ELR (cell line): ENCODE measurements around the gene IGF1.

Experiments
- DNase-seq: peaks from one replicate; pipeline ENCODE4 v3.0.0-alpha.2; 2015; ENCODE audit warnings: low read depth

The IGF1 gene

GRCh38 chr12:102426599-102427542, 53.5 kb downstream of the IGF1 start:
- peak; percentile 6 for DNase-seq

- DNase-seq = no peak
Observed at GRCh38 chr12:102425109-102426039, 55.0 kb downstream of the IGF1 start.

- DNase-seq = no peak
Observed at GRCh38 chr12:102423462-102423861, 56.9 kb downstream of the IGF1 start.

DNA sequence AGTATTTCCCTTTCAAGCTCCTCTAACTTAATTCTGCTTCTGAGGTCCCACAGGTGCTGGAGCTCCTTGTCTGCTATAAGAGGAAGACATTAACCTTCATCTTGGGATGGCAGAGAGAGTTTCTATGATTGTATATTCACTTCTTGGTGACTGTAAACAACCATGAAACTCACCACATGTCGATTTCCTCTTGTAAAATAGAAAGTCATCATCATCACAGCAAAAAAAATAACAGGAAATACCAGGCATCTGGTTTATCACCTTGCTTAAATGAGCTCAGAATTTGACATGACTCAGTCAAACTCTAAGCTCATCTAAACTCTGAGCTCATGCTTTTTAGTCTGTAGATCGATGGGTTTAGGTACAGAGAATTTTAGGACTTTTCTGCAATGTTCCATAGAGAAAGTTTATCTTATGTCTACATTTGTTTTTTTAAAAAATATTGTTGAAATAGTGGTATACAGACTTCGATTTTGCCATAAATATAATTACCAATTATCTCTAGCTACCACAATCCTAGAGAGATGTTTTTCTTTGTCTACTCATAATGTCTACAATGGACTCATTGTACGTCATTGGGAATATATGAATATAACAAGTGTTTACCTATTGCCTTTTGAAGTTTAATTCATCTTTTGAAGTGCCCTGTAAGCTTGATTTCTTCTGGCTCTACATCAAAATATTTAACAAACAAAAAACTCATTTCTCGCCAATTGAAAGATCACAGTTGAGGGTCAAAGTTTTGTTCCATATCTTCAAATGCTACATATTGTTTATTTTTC, 58.4 kb downstream of the IGF1 start:
- DNase-seq = peak; percentile 56

DNA sequence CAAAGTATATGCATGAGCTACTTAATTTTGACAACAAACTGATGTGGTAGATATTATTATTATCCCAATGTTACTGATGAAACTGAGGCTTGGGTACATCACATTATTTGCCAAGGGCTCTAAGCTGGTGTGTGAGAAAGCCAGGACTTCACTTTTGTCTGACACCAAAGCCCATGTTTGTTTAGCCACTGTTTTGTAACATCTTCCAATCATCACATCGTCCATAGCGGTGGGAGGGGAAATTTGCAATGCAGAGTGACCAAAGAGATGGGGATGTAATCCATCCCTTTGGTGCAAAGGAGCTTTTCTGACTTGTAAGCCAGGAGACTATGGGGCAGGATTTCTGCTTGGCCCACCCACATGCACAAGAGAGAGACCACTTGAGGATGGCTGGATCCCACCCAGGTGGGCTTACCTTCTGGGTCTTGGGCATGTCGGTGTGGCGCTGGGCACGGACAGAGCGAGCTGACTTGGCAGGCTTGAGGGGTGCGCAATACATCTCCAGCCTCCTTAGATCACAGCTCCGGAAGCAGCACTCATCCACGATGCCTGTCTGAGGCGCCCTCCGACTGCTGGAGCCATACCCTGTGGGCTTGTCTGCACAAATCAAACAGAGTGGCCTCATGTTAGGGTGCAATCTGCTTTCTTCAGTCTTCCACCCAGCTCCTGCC, 61.1 kb downstream of the IGF1 start:
- DNase-seq = no peak

DNA sequence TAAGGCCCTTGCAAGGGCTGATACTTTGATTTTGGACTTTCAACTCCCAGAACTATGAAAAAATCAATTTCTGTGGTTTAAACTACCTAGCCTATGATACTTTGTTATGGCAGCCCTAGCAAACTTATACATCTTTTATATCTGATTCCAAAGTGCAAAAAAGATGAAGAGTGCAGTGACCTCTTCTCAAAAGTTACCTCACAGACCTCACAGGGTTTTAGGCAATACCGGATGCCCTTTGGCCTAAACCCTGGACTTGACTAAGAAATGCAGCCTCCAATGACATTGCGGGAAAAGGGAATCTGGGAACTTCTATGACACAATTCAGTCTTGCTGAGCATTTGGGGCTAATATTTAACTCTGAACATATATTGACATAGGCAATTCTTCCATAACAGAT, 63.3 kb downstream of the IGF1 start:
- DNase-seq = no peak

GRCh38 chr12:102415515-102415914, 64.8 kb downstream of the IGF1 start:
- no peak for DNase-seq

DNA sequence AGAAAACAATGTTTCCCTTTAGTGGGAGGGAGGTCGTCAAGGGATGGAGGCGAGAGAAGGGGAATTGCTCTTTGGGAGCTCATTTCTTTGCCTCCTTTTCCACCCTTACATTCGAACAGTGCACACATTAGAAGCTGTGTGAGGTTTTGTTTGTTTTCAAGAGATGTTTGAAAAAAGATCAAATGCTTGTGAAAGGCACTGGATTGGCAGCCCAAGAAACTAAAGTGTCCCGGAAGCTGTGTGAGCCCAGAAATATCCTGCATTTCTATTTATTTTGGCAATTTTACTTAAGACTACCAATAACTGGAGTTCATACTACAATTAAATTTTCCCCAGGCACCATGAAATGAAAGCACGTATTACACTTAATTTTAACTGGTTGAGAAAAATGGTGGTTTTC, 67.0 kb downstream of the IGF1 start:
- DNase-seq = no peak

GRCh38 chr12:102410511-102410910, 69.9 kb downstream of the IGF1 start:
- no peak for DNase-seq

GRCh38 chr12:102408487-102409297, 71.7 kb downstream of the IGF1 start:
- DNase-seq = no peak

DNA sequence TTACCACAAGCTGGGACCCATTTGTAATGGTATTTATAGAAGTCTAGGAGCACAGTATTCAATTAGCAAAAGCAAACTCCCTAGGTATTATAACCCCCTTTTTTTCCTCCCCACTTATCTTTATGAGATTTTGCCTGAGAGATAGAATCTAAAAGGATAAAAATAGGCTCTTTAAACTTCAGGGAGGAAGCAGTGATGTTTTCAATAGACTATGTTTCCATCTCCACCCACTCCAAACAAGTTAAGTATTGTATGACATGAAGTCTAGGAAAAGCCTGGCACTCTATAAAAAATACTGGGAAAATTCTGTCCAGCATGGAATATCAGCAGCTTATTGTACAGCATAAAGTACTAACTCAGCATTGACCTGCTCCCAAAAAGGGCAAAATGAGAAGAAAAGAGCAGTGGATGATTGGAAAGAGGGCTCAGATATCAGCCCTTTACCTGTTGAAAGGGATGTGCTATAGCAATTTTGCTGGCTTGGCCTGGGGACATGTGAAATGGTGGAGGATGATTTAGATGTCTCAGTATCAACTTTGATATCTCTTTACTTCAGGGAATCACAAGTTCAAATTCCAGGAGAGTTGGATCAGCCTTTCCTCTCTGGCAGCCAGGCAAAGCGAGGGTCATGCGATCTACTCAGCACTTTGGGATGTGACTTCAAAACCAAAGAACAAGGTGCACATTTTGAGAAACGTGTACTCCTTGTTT, 72.4 kb downstream of the IGF1 start:
- DNase-seq = peak; percentile 28

DNA sequence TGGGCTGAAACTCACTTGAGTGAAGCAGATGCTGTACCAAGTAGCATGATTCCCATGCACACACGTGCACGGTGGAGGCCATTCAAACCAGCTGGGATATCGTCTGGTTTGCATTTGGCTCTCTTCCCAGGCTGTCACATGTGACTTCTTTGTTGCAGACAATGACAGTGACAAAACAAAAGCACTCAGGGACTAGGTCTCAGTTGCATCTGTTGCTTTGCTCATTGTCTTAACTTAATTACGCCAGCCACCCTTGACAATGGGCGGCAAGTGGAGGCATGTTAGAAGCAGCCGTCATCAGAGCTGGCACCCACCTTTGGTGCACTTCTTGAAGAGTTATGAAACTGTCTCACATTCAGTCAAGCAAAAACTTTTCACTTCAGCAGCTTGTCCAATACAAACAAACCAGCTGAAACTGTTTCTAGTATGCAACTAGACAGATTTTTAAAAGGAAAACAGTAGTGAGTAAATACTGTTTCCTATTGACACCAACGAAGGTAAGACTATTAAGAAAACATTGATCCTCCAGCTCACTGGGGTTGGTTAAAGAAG, 74.3 kb downstream of the IGF1 start:
- DNase-seq = no peak

DNA sequence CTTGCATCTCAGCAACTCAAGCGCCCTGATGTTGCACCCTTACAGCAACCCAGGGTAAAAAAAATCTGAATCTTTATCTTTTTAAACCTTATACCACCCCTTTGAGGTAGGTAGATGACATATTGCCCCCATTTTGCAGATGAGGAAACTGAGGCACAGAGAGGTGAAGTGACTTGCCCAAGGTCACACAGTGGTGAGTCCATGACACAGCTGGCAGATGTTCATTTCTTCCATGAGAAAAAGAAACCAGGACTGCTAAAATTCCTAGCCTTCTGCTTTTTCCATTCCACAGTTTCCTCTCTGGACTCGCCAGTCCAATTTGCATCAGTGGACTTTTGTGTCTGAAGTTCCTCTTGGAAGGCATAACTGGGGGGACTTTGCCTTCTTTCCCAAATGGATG, 79.3 kb downstream of the IGF1 start:
- no peak for DNase-seq

DNA sequence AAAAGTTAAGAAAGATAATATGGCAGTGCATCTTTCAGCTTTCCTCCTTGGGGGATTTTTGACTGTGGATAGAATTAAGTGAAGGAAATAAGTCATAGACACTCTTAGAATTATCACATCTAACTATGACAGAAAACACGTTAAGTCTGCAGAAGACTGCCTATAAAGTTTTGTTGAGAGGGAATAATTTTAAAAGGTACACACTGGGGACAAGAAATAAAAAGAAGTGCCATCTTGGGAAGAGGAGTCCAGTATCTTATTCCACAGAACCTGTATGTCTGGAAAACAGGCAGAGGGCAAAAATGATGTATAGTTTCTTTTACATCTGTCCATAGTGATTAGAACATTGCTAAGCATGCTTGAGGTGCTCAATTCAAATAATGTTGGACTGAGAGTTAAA, 80.7 kb downstream of the IGF1 start:
- no peak for DNase-seq

- no peak for DNase-seq
Observed at GRCh38 chr12:102396276-102396675, 84.1 kb downstream of the IGF1 start.

DNA sequence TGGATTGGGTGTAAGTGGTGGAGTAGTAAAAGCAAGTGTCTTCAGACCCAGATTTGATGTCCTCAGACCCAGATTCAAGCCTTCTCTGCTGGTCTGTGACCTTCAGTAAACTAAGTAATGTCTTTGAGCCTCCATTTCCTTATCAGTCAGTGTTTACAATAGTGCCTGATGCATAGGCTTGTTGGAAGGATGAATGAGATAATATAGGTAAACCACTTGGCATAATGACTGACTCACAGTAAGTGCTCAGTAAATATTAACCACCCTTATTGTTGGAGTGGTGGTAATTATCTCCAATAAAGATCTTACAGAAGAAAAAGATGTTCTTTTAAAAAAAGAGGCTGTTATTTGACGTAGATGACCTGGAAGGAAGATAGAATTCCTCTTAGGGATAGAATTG, 86.2 kb downstream of the IGF1 start:
- DNase-seq = no peak

GRCh38 chr12:102390068-102390467, 90.3 kb downstream of the IGF1 start:
- DNase-seq = no peak

- no peak for DNase-seq
Observed at GRCh38 chr12:102388469-102388868, 91.9 kb downstream of the IGF1 start.

- DNase-seq = no peak
Observed at GRCh38 chr12:102385343-102385742, 95.0 kb downstream of the IGF1 start.
